H1 (cell line): Measurements from ENCODE around the gene CASK. TPM values are rescaled to one million over a fixed set of nuclear protein-coding genes. Genes with fewer than 3 reads are reported as not detected.

ENCODE experiments used
- CTCF ChIA-PET: fragments of 300-600 bp; sonication (Branson Sonifier 250); formaldehyde crosslinking; loops from one replicate; lab custom pipeline; 2021; ENCODE audit not compliant: partially characterized antibody; lab: Charles Lee
- POLR2A ChIA-PET: fragments of 300-600 bp; sonication (Branson Sonifier 250); formaldehyde crosslinking; loops from one replicate; lab custom pipeline; 2021; ENCODE audit warnings: inconsistent platforms; ENCODE audit not compliant: partially characterized antibody; lab: Charles Lee
- DNase-seq, 2 experiments: peaks; one replicate each; pipeline versions ENCODE4 v3.0.0 to v3.0.0-alpha.2; 2010 to 2022; ENCODE audit warnings: low spot score in 2 of 2, low read depth in 1 of 2, mixed read lengths in 1 of 2
- FAIRE-seq: peaks from 2 replicates; lab custom pipeline; 2011; peaks lifted over from hg19 to GRCh38; lab: Jason Lieb, UNC
- H2AFZ ChIP-seq: 2 replicates; pipeline ENCODE4 v1.8.1; 2012; ENCODE audit warnings: low read length, inconsistent platforms
- H2AK5ac ChIP-seq: 2 replicates; pipeline ENCODE4 v1.6.1; 2013; ENCODE audit warnings: low read depth, low read length
- H2BK120ac ChIP-seq: replicated peaks from 2 replicates; pipeline ENCODE3; 2013; ENCODE audit warnings: low read depth, low read length, inconsistent platforms
- H2BK12ac ChIP-seq: 2 replicates; pipeline ENCODE4 v1.6.1; 2013; ENCODE audit warnings: low read depth, low read length
- H2BK15ac ChIP-seq: 2 replicates; pipeline ENCODE4 v1.6.1; 2013; ENCODE audit warnings: low read length
- H2BK20ac ChIP-seq: 2 replicates; pipeline ENCODE4 v1.6.1; 2013; ENCODE audit warnings: low read length
- H2BK5ac ChIP-seq: 2 replicates; pipeline ENCODE4 v1.6.1; 2013; ENCODE audit warnings: low read depth, low read length
- H3K14ac ChIP-seq: 2 replicates; pipeline ENCODE4 v1.6.1; 2013; ENCODE audit warnings: inconsistent platforms; ENCODE audit not compliant: insufficient read length
- H3K18ac ChIP-seq: 2 replicates; pipeline ENCODE4 v1.6.1; 2013; ENCODE audit warnings: low read length; ENCODE audit errors: extremely low read depth
- H3K23ac ChIP-seq: 2 replicates; pipeline ENCODE4 v1.6.1; 2013; ENCODE audit warnings: inconsistent platforms; ENCODE audit not compliant: insufficient read length
- H3K23me2 ChIP-seq: 2 replicates; pipeline ENCODE4 v1.6.1; 2013; ENCODE audit warnings: low read depth, low read length
- H3K27ac ChIP-seq: 2 replicates; pipeline ENCODE4 v1.6.1; 2011; ENCODE audit warnings: low read depth, low read length, inconsistent platforms
- H3K27me3 ChIP-seq, 4 experiments: replicated peaks in 1 of 4; 1 replicate in 1 of 4; 2 replicates in 3 of 4; pipeline versions ENCODE4 v1.6.1 to v1.8.1; 2011 to 2013; ENCODE audit warnings: low read length in 3 of 4, mild to moderate bottlenecking in 3 of 4, inconsistent platforms in 2 of 4, mixed read lengths in 2 of 4, moderate library complexity in 1 of 4; ENCODE audit not compliant: control insufficient read depth in 3 of 4, insufficient read depth in 3 of 4; ENCODE audit errors: extremely low read depth in 1 of 4
- H3K36me3 ChIP-seq, 4 experiments: 2 replicates each; pipeline versions ENCODE4 v1.6.1 to v1.8.1; 2011 to 2013; ENCODE audit warnings: mild to moderate bottlenecking in 4 of 4, low read length in 3 of 4, moderate library complexity in 2 of 4, control low read depth in 1 of 4, inconsistent platforms in 1 of 4; ENCODE audit not compliant: insufficient read depth in 4 of 4, control insufficient read depth in 2 of 4
- H3K4ac ChIP-seq: replicated peaks from 2 replicates; pipeline ENCODE3; 2013; ENCODE audit warnings: low read length, low read depth, mixed read lengths, inconsistent platforms; ENCODE audit not compliant: insufficient read length
- H3K4me1 ChIP-seq, 4 experiments: replicated peaks in 1 of 4; 1 replicate in 1 of 4; 2 replicates in 3 of 4; pipeline versions ENCODE4 v1.6.1 to v1.8.1; 2011 to 2013; ENCODE audit warnings: low read length in 3 of 4, inconsistent platforms in 2 of 4, mixed read lengths in 1 of 4; ENCODE audit not compliant: insufficient read depth in 4 of 4, control insufficient read depth in 3 of 4
- H3K4me2 ChIP-seq, 2 experiments: 2 replicates each; pipeline versions ENCODE4 v1.6.1 to v1.8.1; 2011 to 2013; ENCODE audit warnings: low read depth in 2 of 2, low read length in 2 of 2, control low read depth in 1 of 2, inconsistent platforms in 1 of 2, mild to moderate bottlenecking in 1 of 2; ENCODE audit not compliant: insufficient read depth in 1 of 2
- H3K4me3 ChIP-seq, 4 experiments: fragments of 200-600, 300-600 bp in 1 of 4; sonication (generic), shearing (Covaris generic), sonication (Bioruptor Twin) in 1 of 4; 2 replicates each; pipeline versions ENCODE4 v1.5.1 to v1.8.1; 2011 to 2016; ENCODE audit warnings: low read length in 4 of 4, low read depth in 3 of 4, control low read depth in 2 of 4, inconsistent platforms in 2 of 4, mild to moderate bottlenecking in 2 of 4, mixed read lengths in 1 of 4, moderate library complexity in 1 of 4; ENCODE audit not compliant: insufficient read depth in 2 of 4; ENCODE audit errors: extremely low read depth in 1 of 4
- H3K56ac ChIP-seq: replicated peaks from 2 replicates; pipeline ENCODE3; 2013; ENCODE audit warnings: low read depth, mild to moderate bottlenecking, mixed read lengths, low read length, inconsistent platforms; ENCODE audit not compliant: insufficient read length
- H3K79me1 ChIP-seq: 2 replicates; pipeline ENCODE4 v1.6.1; 2013; ENCODE audit warnings: low read depth, low read length, control low read depth
- H3K79me2 ChIP-seq, 2 experiments: 2 replicates each; pipeline versions ENCODE4 v1.6.1 to v1.8.1; 2012 to 2013; ENCODE audit warnings: low read length in 2 of 2, mild to moderate bottlenecking in 2 of 2, inconsistent platforms in 1 of 2; ENCODE audit not compliant: insufficient read depth in 2 of 2, control insufficient read depth in 1 of 2
- H3K9ac ChIP-seq, 4 experiments: replicated peaks in 1 of 4; 1 replicate in 1 of 4; 2 replicates in 3 of 4; pipeline versions ENCODE4 v1.6.1 to v1.8.1; 2011 to 2013; ENCODE audit warnings: low read depth in 3 of 4, low read length in 3 of 4, control low read depth in 2 of 4, mild to moderate bottlenecking in 2 of 4, moderate library complexity in 2 of 4, inconsistent platforms in 1 of 4; ENCODE audit errors: extremely low read depth in 1 of 4
- H3K9me3 ChIP-seq, 2 experiments: 2 replicates each; pipeline versions ENCODE4 v1.6.1 to v1.8.1; 2012 to 2013; ENCODE audit warnings: mild to moderate bottlenecking in 2 of 2, moderate library complexity in 2 of 2, control low read depth in 1 of 2, inconsistent platforms in 1 of 2, low read depth in 1 of 2, low read length in 1 of 2, mixed read lengths in 1 of 2; ENCODE audit not compliant: insufficient read depth in 2 of 2
- H4K20me1 ChIP-seq, 2 experiments: replicated peaks in 1 of 2; 2 replicates each; pipeline versions ENCODE3 to v1.8.1; 2011 to 2013; ENCODE audit warnings: inconsistent platforms in 2 of 2, low read length in 2 of 2, mild to moderate bottlenecking in 1 of 2; ENCODE audit not compliant: insufficient read depth in 2 of 2, control insufficient read depth in 1 of 2
- H4K5ac ChIP-seq: 2 replicates; pipeline ENCODE4 v1.6.1; 2013; ENCODE audit warnings: low read length, low read depth, mixed read lengths, inconsistent platforms; ENCODE audit not compliant: insufficient read length
- H4K8ac ChIP-seq: 2 replicates; pipeline ENCODE4 v1.8.0; 2013; ENCODE audit warnings: mild to moderate bottlenecking, moderate library complexity, low read length, inconsistent platforms; ENCODE audit not compliant: insufficient read depth; ENCODE audit errors: extremely low read depth
- H4K91ac ChIP-seq: replicated peaks from 2 replicates; pipeline ENCODE3; 2013; ENCODE audit warnings: low read length, mixed read lengths, inconsistent platforms; ENCODE audit not compliant: insufficient read length
- FOSL1 ChIP-seq: IDR thresholded peaks from 2 replicates; pipeline ENCODE4 v1.6.1; 2011; ENCODE audit warnings: mild to moderate bottlenecking, low read depth, low read length, moderate library complexity; ENCODE audit not compliant: insufficient read depth
- JUN ChIP-seq: IDR thresholded peaks from 2 replicates; pipeline ENCODE4 v1.6.1; 2011; ENCODE audit warnings: low read depth, mild to moderate bottlenecking, improper control_type of control experiment, low read length
- JUND ChIP-seq: IDR thresholded peaks from 2 replicates; pipeline ENCODE4 v1.6.1; 2011; ENCODE audit warnings: mild to moderate bottlenecking, improper control_type of control experiment, low read length
- NANOG ChIP-seq: IDR thresholded peaks from 2 replicates; pipeline ENCODE4 v1.6.1; 2011; ENCODE audit warnings: low read length, low read depth, mild to moderate bottlenecking, inconsistent platforms; ENCODE audit not compliant: insufficient read depth, poor library complexity, severe bottlenecking
- SRF ChIP-seq: IDR thresholded peaks from 2 replicates; pipeline ENCODE4 v1.6.1; 2011; ENCODE audit warnings: mild to moderate bottlenecking, low read depth, low read length, moderate library complexity
- WGBS, 2 experiments: shearing (Covaris generic) in 1 of 2; methylation state at CpG; one replicate each; pipeline versions ENCODE4 v1.1.6 to v1.1.7; 2013 to 2015; ENCODE audit warnings: low lambda C conversion rate in 2 of 2, mixed read lengths in 2 of 2, inconsistent platforms in 1 of 2, low coverage in 1 of 2, missing lambda C conversion rate in 1 of 2; ENCODE audit not compliant: insufficient replicate concordance in 2 of 2, insufficient coverage in 1 of 2, insufficient read length in 1 of 2; ENCODE audit errors: extremely low coverage in 1 of 2, missing lambda C conversion rate in 1 of 2; 5-methylcytosine and 5-hydroxymethylcytosine counted together
- polyA plus RNA-seq, 7 experiments: library from polyadenylated mRNA; depleted of rRNA in 3 of 7; stranded (reverse) in 5 of 7; unstranded in 2 of 7; fragments of >200 nt in 5 of 7; fragments of 200-250 nt in 2 of 7; gene quantifications; 1 replicate in 5 of 7; 2 replicates in 1 of 7; 4 replicates in 1 of 7; pipeline versions ENCODE4 v1.2.1 to v1.2.3, GENCODE V29; 2011 to 2013; ENCODE audit warnings: missing spikeins in 2 of 7, mixed read lengths in 2 of 7
- total RNA-seq: library from RNA; stranded (reverse); fragmentation: NEBNext Ultra II Directional; extraction: Animal tissue kit (Norgen Biotek cat#: 25700); gene quantifications from 2 replicates; pipeline ENCODE4 v1.2.1, GENCODE V29; 2021

CASK gene
- total and polyA plus RNA-seq, 2 of the 8 experiments (the other 6 are each of a cell fraction or from before 2014, with no cell fraction given): 21.6 to 55.1 TPM

DNA sequence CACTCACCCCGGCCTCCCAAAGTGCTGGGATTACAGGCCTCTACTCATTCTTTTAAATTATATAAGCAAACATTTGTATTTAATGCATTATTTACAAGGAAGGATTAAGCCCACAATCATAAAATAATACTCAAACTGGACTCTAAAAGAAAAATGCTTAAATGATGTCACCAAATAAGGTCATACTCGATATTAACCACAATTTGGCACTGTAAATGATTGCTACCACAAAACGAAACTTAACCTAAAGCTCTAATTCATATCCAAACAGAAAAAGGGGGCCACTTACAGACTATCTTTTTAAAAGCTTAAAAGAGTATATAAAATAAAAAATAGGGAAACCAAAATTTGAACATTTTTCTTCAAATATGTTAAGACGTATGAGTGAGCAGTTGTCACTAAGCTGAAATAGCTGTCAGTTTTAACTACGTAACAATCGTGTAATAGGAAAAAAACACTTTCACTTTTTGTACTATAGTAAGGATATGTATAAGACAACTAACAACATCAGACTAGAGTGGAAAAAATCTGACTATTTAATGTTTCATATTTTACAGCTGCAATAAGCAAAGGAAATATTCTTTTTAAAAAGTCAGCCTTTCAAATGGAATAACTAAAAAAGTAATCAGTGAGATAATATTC is 342.8 kb downstream of the CASK start:
- Histone ChIP-seq H3K23me2 (no peaks in the 10 kb centered on the region), H3K23ac (no peak overlapping the region), H3K4ac (no peak overlapping the region), H3K79me2 (no peaks in the 10 kb centered on the region), H2AFZ (no peak overlapping the region), H3K36me3 (peaks cover 0 to 3% (median 0%) of the 10 kb centered on the region in 4 experiments; a peak in 1 of 8 replicates), H3K79me1 (no peaks in the 10 kb centered on the region), H3K4me3 (no peak overlapping the region), H3K14ac (no peak overlapping the region), H3K18ac (no peak overlapping the region), H2BK5ac (no peak overlapping the region), H4K20me1 (no peaks in the 10 kb centered on the region), H3K4me2 (no peak overlapping the region), H2BK120ac (no peak overlapping the region), H4K8ac (no peak overlapping the region), H2BK15ac (no peak overlapping the region), H4K91ac (no peak overlapping the region), H3K9ac (no peak overlapping the region), H3K27me3 (no peaks in the 10 kb centered on the region), H4K5ac (no peak overlapping the region), H3K56ac (no peak overlapping the region), H3K9me3 (no peaks in the 10 kb centered on the region), H2BK20ac (no peak overlapping the region), H2BK12ac (no peak overlapping the region), H2AK5ac (no peak overlapping the region), H3K4me1 (no peaks in the 10 kb centered on the region), H3K27ac (no peak overlapping the region)
- no peak for DNase-seq
- no peak for FAIRE-seq
- 93% methylated on average over 6 of the region's 6 CpGs; no CpG with 5 or more reads in 1 of the 2 experiments for WGBS, 2 experiments
- ChIA-PET POLR2A (no interaction called here), CTCF (no interaction called here)
- TF ChIP-seq FOSL1 (no peak), SRF (no peak), JUN (no peak), JUND (no peak), NANOG (no peak)
